GM18508 (cell line): Measurements from ENCODE around the gene GRB7.
"Not testable (repeated sequence)": the region's sequence is repeated elsewhere in the genome, so short reads cannot be mapped to it uniquely, and the experiment has no call there.

Source experiments
- ATAC-seq: cut with Tn5 transposase; IDR thresholded peaks from one replicate; pipeline ENCODE4 v1.9.1; 2021; ENCODE audit warnings: moderate number of reproducible peaks; ENCODE audit not compliant: insufficient read depth, unreplicated experiment

Gene GRB7

GRCh38 chr17:39730095-39730921 lies 7.4 kb upstream of the GRB7 start, which contains the start of gene MIEN1:
MIEN1 (minus strand) TSS chr17:39730532; CDS start chr17:39730495, 37 bp downstream.
- ATAC-seq: peak; percentile 53

GRCh38 chr17:39732586-39732985 lies 5.2 kb upstream of the GRB7 start:
- no peak for ATAC-seq

GRCh38 chr17:39735882-39736281 lies 1.9 kb upstream of the GRB7 start:
- ATAC-seq: no peak

- no peak for ATAC-seq
These were observed 1.2 kb upstream of the GRB7 start for GRCh38 chr17:39736319-39737165.

GRCh38 chr17:39737206-39737759 lies 455 bp upstream of the GRB7 start:
- ATAC-seq: no peak

GRCh38 chr17:39738568-39738901 lies 797 bp downstream of the GRB7 start:
- ATAC-seq: no peak

GRCh38 chr17:39738983-39739884 lies 1.5 kb downstream of the GRB7 start:
- no peak for ATAC-seq

GRCh38 chr17:39739885-39740356 lies 2.2 kb downstream of the GRB7 start:
- no peak for ATAC-seq

- ATAC-seq: no peak
These were observed 2.8 kb downstream of the GRB7 start for GRCh38 chr17:39740357-39741111.

- ATAC-seq: no peak
These were observed 4.6 kb downstream of the GRB7 start for GRCh38 chr17:39742126-39742855.

- no peak for ATAC-seq
These were observed 5.2 kb downstream of the GRB7 start for GRCh38 chr17:39742856-39743436.

- ATAC-seq: no peak
These were observed 6.5 kb downstream of the GRB7 start for GRCh38 chr17:39744075-39744835.

- ATAC-seq: no peak
These were observed 7.1 kb downstream of the GRB7 start for GRCh38 chr17:39744836-39745215.

GRCh38 chr17:39745335-39746144 lies 7.8 kb downstream of the GRB7 start:
- ATAC-seq: no peak

GRCh38 chr17:39746145-39746461 lies 8.4 kb downstream of the GRB7 start:
- no peak for ATAC-seq

- ATAC-seq: no peak
These were observed 10.0 kb downstream of the GRB7 start for GRCh38 chr17:39747745-39748144.

GRCh38 chr17:39748444-39749034 lies 10.8 kb downstream of the GRB7 start:
- not testable (repeated sequence) for ATAC-seq
